NT2/D1 (cell line): ENCODE measurements around the gene GLT8D2.
"Not testable (repeated sequence)": the region's sequence is repeated elsewhere in the genome, so short reads cannot be mapped to it uniquely, and the experiment has no call there.

Experiments used
- DNase-seq: peaks from one replicate; pipeline ENCODE4 v3.0.0-alpha.2; 2011; ENCODE audit warnings: low read depth, low spot score
- H3K27me3 ChIP-seq: 2 replicates; pipeline ENCODE4 v1.6.0; 2011; ENCODE audit warnings: mild to moderate bottlenecking; ENCODE audit not compliant: insufficient read length, insufficient read depth
- H3K36me3 ChIP-seq: 2 replicates; pipeline ENCODE4 v1.6.1; 2011; ENCODE audit warnings: mild to moderate bottlenecking, low read length, mixed read lengths; ENCODE audit not compliant: insufficient read depth, insufficient read length
- H3K4me1 ChIP-seq: 2 replicates; pipeline ENCODE4 v1.5.1; 2011; ENCODE audit not compliant: insufficient read depth, insufficient read length
- H3K4me3 ChIP-seq: 2 replicates; pipeline ENCODE4 v1.5.1; 2011; ENCODE audit warnings: low read depth; ENCODE audit not compliant: insufficient read length
- H3K9ac ChIP-seq: 2 replicates; pipeline ENCODE4 v1.6.0; 2011; ENCODE audit warnings: low read depth; ENCODE audit not compliant: insufficient read length
- H3K9me3 ChIP-seq: 2 replicates; pipeline ENCODE4 v1.5.1; 2011; ENCODE audit warnings: mild to moderate bottlenecking, low read length; ENCODE audit not compliant: insufficient read depth
- SUZ12 ChIP-seq: IDR thresholded peaks from 2 replicates; pipeline ENCODE4 v1.6.1; 2011; ENCODE audit not compliant: insufficient read length, insufficient read depth; ENCODE audit errors: extremely low read depth
- YY1 ChIP-seq: IDR thresholded peaks from 2 replicates; pipeline ENCODE4 v1.6.1; 2011; ENCODE audit not compliant: insufficient read length, insufficient read depth
- ZNF274 ChIP-seq: IDR thresholded peaks from 2 replicates; pipeline ENCODE4 v1.6.1; 2011; ENCODE audit warnings: mild to moderate bottlenecking, low read depth, low read length

Gene GLT8D2

GRCh38 chr12:104026841-104027599 is 23.0 kb downstream of the GLT8D2 start:
- Histone ChIP-seq H3K36me3 (no peaks in the 10 kb centered on the region), H3K4me3 (no peak overlapping the region), H3K27me3 (no peaks in the 10 kb centered on the region), H3K9me3 (peaks cover 13% of the 10 kb centered on the region), H3K9ac (no peak overlapping the region), H3K4me1 (no peaks in the 10 kb centered on the region)
- DNase-seq, result no peak
- TF ChIP-seq SUZ12 (no peak), ZNF274 (no peak), YY1 (no peak)

GRCh38 chr12:104025771-104026170 is 24.2 kb downstream of the GLT8D2 start:
- Histone ChIP-seq H3K9ac (no peak overlapping the region), H3K9me3 (peaks cover 13% of the 10 kb centered on the region), H3K27me3 (no peaks in the 10 kb centered on the region), H3K4me3 (no peak overlapping the region), H3K4me1 (no peaks in the 10 kb centered on the region), H3K36me3 (no peaks in the 10 kb centered on the region)
- TF ChIP-seq YY1, result no peak
- no peak for TF ChIP-seq SUZ12
- TF ChIP-seq ZNF274, result no peak
- DNase-seq, result no peak

- DNase-seq, result no peak
- TF ChIP-seq YY1, result no peak
- TF ChIP-seq ZNF274, result no peak
- TF ChIP-seq SUZ12, result no peak
Measured at GRCh38 chr12:104024348-104024747, 25.6 kb downstream of the GLT8D2 start.

GRCh38 chr12:104023710-104024109 is 26.3 kb downstream of the GLT8D2 start:
- Histone ChIP-seq H3K9ac (no peak overlapping the region), H3K27me3 (no peaks in the 10 kb centered on the region), H3K4me1 (no peaks in the 10 kb centered on the region), H3K4me3 (no peak overlapping the region), H3K36me3 (no peaks in the 10 kb centered on the region), H3K9me3 (peaks cover 13% of the 10 kb centered on the region)
- DNase-seq, result no peak
- no peak for TF ChIP-seq YY1
- no peak for TF ChIP-seq ZNF274
- TF ChIP-seq SUZ12, result no peak

More at GRCh38 chr12:104024348-104024747, 25.6 kb downstream of the GLT8D2 start:
- Histone ChIP-seq H3K9ac (no peak overlapping the region), H3K36me3 (no peaks in the 10 kb centered on the region), H3K4me3 (no peak overlapping the region), H3K27me3 (no peaks in the 10 kb centered on the region), H3K9me3 (peaks cover 13% of the 10 kb centered on the region), H3K4me1 (no peaks in the 10 kb centered on the region)

- TF ChIP-seq YY1 (no peak), SUZ12 (no peak), ZNF274 (no peak)
- H3K36me3 ChIP-seq, result no peaks in the 10 kb centered on the region
Measured at GRCh38 chr12:104022786-104023185, 27.2 kb downstream of the GLT8D2 start.

GRCh38 chr12:104021862-104022261 is 28.1 kb downstream of the GLT8D2 start:
- DNase-seq, H3K4me3 ChIP-seq, H3K4me1 ChIP-seq, H3K27me3 ChIP-seq, H3K36me3 ChIP-seq, H3K9ac ChIP-seq: not testable (repeated sequence)
- peaks cover 13% of the 10 kb centered on the region for H3K9me3 ChIP-seq

More at GRCh38 chr12:104022786-104023185, 27.2 kb downstream of the GLT8D2 start:
- peaks cover 13% of the 10 kb centered on the region for H3K9me3 ChIP-seq
- H3K9ac ChIP-seq, result no peak overlapping the region
- no peaks in the 10 kb centered on the region for H3K4me1 ChIP-seq
- H3K27me3 ChIP-seq, result no peaks in the 10 kb centered on the region
- H3K4me3 ChIP-seq, result no peak overlapping the region
- DNase-seq, result no peak

- Histone ChIP-seq H3K27me3 (no peaks in the 10 kb centered on the region), H3K36me3 (no peaks in the 10 kb centered on the region), H3K9ac (no peak overlapping the region), H3K4me3 (no peak overlapping the region), H3K9me3 (peaks cover 11% of the 10 kb centered on the region; the same call in 1 of the 2 replicates), H3K4me1 (no peaks in the 10 kb centered on the region)
- TF ChIP-seq YY1 (no peak), SUZ12 (no peak), ZNF274 (no peak)
- no peak for DNase-seq
Measured at GRCh38 chr12:104012331-104012730, 37.7 kb downstream of the GLT8D2 start.
